K562 (cell line): ENCODE results near the gene TRIM62. TPM values are rescaled to one million over a fixed set of nuclear protein-coding genes. Genes with fewer than 3 reads are reported as not detected.

Experiments
- ATAC-seq: fragments of 200-7000 bp; cut with Tn5 transposase; 3 replicates; pipeline ENCODE4 v1.9.1; 2020; ENCODE audit warnings: moderate library complexity
- BruUV-seq: library from RNA; stranded (reverse); fragments of 400-500 nt; replicated peaks from 2 replicates; lab custom pipeline; 2021; lab: Mats Ljungman, UMichigan
- CTCF ChIA-PET: fragments of 300-600 bp; formaldehyde crosslinking; extraction: SDS; loops from one replicate; lab custom pipeline; 2021; ENCODE audit warnings: low intra/inter-chr PET ratio; lab: Yijun Ruan, JAX
- POLR2A ChIA-PET: fragments of 300-600, 350-650 bp; sonication (Branson Sonifier 250); formaldehyde crosslinking; extraction: SDS; loops from one replicate; lab custom pipeline; 2021; ENCODE audit warnings: antibody characterized with exemption, inconsistent platforms; lab: Yijun Ruan, JAX
- DNase-seq, 4 experiments: peaks; one replicate each; pipeline versions ENCODE4 v3.0.0 to v3.0.0-alpha.2; 2011 to 2018; ENCODE audit warnings: low spot score in 3 of 4, mixed read lengths in 3 of 4; ENCODE audit errors: extremely low read depth in 1 of 4
- FAIRE-seq: peaks from 2 replicates; lab custom pipeline; 2011; peaks lifted over from hg19 to GRCh38; lab: Jason Lieb, UNC
- H2AFZ ChIP-seq: 2 replicates; pipeline ENCODE4 v1.6.0; 2011; ENCODE audit warnings: low read depth, low read length, control low read depth, inconsistent platforms
- H3K27ac ChIP-seq: fragments of 200-600 bp; 3 replicates; pipeline ENCODE4 v1.8.0; 2011; ENCODE audit warnings: low read depth, mild to moderate bottlenecking, control low read depth, inconsistent platforms, low read length, moderate library complexity, mixed read lengths; ENCODE audit errors: extremely low read depth
- H3K27me3 ChIP-seq, 2 experiments: fragments of 300-600 bp in 1 of 2; 2 replicates in 1 of 2; 3 replicates in 1 of 2; pipeline versions ENCODE4 v1.6.0 to v1.8.0; 2011; ENCODE audit warnings: inconsistent platforms in 2 of 2, low read length in 2 of 2, mild to moderate bottlenecking in 1 of 2, mixed read lengths in 1 of 2, moderate library complexity in 1 of 2; ENCODE audit not compliant: control insufficient read depth in 2 of 2, insufficient read depth in 2 of 2
- H3K36me3 ChIP-seq: fragments of 300-600 bp; 3 replicates; pipeline ENCODE4 v1.8.0; 2011; ENCODE audit warnings: mild to moderate bottlenecking, low read length, inconsistent platforms; ENCODE audit not compliant: control insufficient read depth, insufficient read depth
- H3K4me1 ChIP-seq, 2 experiments: fragments of 200-600 bp in 1 of 2; replicated peaks in 1 of 2; 2 replicates in 1 of 2; 3 replicates in 1 of 2; pipeline versions ENCODE4 v1.5.1 to v1.8.0; 2011; ENCODE audit warnings: inconsistent platforms in 2 of 2, low read length in 2 of 2, mild to moderate bottlenecking in 1 of 2, mixed read lengths in 1 of 2, moderate library complexity in 1 of 2; ENCODE audit not compliant: control insufficient read depth in 2 of 2, insufficient read depth in 2 of 2
- H3K4me2 ChIP-seq: 2 replicates; pipeline ENCODE4 v1.6.1; 2011; ENCODE audit warnings: low read length, control low read depth, inconsistent platforms, mixed read lengths; ENCODE audit not compliant: insufficient read depth
- H3K4me3 ChIP-seq: fragments of 200-600 bp; sonication (generic), shearing (Covaris generic); 2 replicates; pipeline ENCODE4 v1.5.1; 2016; ENCODE audit warnings: control low read depth, inconsistent platforms
- H3K79me2 ChIP-seq: fragments of 200-600 bp; 3 replicates; pipeline ENCODE4 v1.8.0; 2011; ENCODE audit warnings: low read length, inconsistent platforms; ENCODE audit not compliant: control insufficient read depth, insufficient read depth
- H3K9ac ChIP-seq, 2 experiments: 2 replicates each; pipeline versions ENCODE4 v1.6.0 to v1.6.1; 2011; ENCODE audit warnings: low read depth in 2 of 2, low read length in 2 of 2, control low read depth in 1 of 2, inconsistent platforms in 1 of 2, mild to moderate bottlenecking in 1 of 2, mixed read lengths in 1 of 2; ENCODE audit not compliant: insufficient read depth in 1 of 2
- H3K9me1 ChIP-seq: one replicate; pipeline ENCODE4 v1.6.0; 2011; ENCODE audit warnings: inconsistent platforms, mild to moderate bottlenecking, low read length, moderate library complexity; ENCODE audit not compliant: control insufficient read depth, insufficient read depth
- H3K9me3 ChIP-seq: replicated peaks from 2 replicates; pipeline ENCODE4 v1.5.1; 2011; ENCODE audit warnings: low read depth, low read length, inconsistent platforms; ENCODE audit not compliant: control insufficient read depth, insufficient read depth
- H4K20me1 ChIP-seq: replicated peaks from 2 replicates; pipeline ENCODE4 v1.6.1; 2011; ENCODE audit warnings: low read length, inconsistent platforms, mixed read lengths; ENCODE audit not compliant: control insufficient read depth, insufficient read depth
- ARNT ChIP-seq, 2 experiments: fragments of 450-650 bp; IDR thresholded peaks; 2 replicates each; pipeline ENCODE4 v1.6.1; 2016; ENCODE audit warnings: mild to moderate bottlenecking in 1 of 2
- BDP1 ChIP-seq: IDR thresholded peaks from 3 replicates; pipeline ENCODE4 v1.6.1; 2011; ENCODE audit not compliant: insufficient read length, insufficient read depth
- CBFA2T3 ChIP-seq: fragments of 450-650 bp; IDR thresholded peaks from 2 replicates; pipeline ENCODE4 v1.6.1; 2017
- DMBX1 ChIP-seq: fragments of 250-450 bp; sonication (Bioruptor Pico); IDR thresholded peaks from 2 replicates; pipeline ENCODE4 v1.8.0; 2022; ENCODE audit warnings: inconsistent platforms, mild to moderate bottlenecking, moderate library complexity, borderline replicate concordance
- E4F1 ChIP-seq: fragments of 250-450 bp; sonication (Bioruptor Pico); IDR thresholded peaks from 2 replicates; pipeline ENCODE4 v1.5.0; 2021; ENCODE audit warnings: mild to moderate bottlenecking, borderline replicate concordance
- MAFG ChIP-seq: fragments of 450-650 bp; conservative IDR thresholded peaks from 2 replicates; pipeline ENCODE4 v1.6.1; 2016; ENCODE audit warnings: missing genetic modification characterization, missing compliant biosample characterization
- MBD2 ChIP-seq: sonication (generic); IDR thresholded peaks from 2 replicates; pipeline ENCODE4 v1.6.1; 2016; ENCODE audit warnings: low read depth, borderline replicate concordance
- NR2C1 ChIP-seq, 2 experiments: fragments of 450-650 bp; IDR thresholded peaks; 2 replicates each; pipeline ENCODE4 v1.6.1; 2017; ENCODE audit warnings: mild to moderate bottlenecking in 2 of 2, antibody characterized with exemption in 1 of 2, inconsistent platforms in 1 of 2, missing compliant biosample characterization in 1 of 2, missing genetic modification characterization in 1 of 2
- POLR2AphosphoS5 ChIP-seq: IDR thresholded peaks from 2 replicates; pipeline ENCODE4 v1.6.1; 2011; ENCODE audit warnings: mild to moderate bottlenecking, low read depth, low read length, moderate library complexity; ENCODE audit not compliant: control insufficient read depth, insufficient read depth
- RBM25 ChIP-seq: fragments of 200-400 bp; formaldehyde crosslinking; IDR thresholded peaks from 2 replicates; pipeline ENCODE4 v1.6.1; 2018; ENCODE audit warnings: low read length, low read depth, moderate library complexity; ENCODE audit not compliant: severe bottlenecking
- RHOXF2B ChIP-seq: fragments of 250-450 bp; sonication (Bioruptor Pico); conservative IDR thresholded peaks from 2 replicates; pipeline ENCODE4 v1.5.1; 2021
- ZNF398 ChIP-seq: fragments of 250-450 bp; sonication (Bioruptor Pico); IDR thresholded peaks from 2 replicates; pipeline ENCODE4 v1.8.0; 2021; ENCODE audit warnings: moderate library complexity, mild to moderate bottlenecking, inconsistent platforms
- WGBS: fragments of 100-300 bp; shearing (Covaris generic); methylation state at CpG from one replicate; pipeline ENCODE4 v1.1.6; 2016; ENCODE audit warnings: low coverage, mixed read lengths; ENCODE audit not compliant: insufficient coverage; ENCODE audit errors: missing lambda C conversion rate; 5-methylcytosine and 5-hydroxymethylcytosine counted together
- in situ Hi-C: fragments of 300-500 bp; cut with MboI; formaldehyde crosslinking; loops from 4 replicates; pipeline ENCODE4 v1.15.0; 2018; ENCODE audit warnings: inconsistent platforms, mixed read lengths
- intact Hi-C: fragments of 100-400 bp; cut with micrococcal nuclease; formaldehyde crosslinking; loops from 2 replicates; pipeline ENCODE4 v1.14.2; 2022
- polyA plus RNA-seq, 8 experiments: library from polyadenylated mRNA; depleted of rRNA in 4 of 8; stranded (reverse) in 5 of 8; unstranded in 3 of 8; fragments of >200 nt; fragmentation: Nextera tagmentation in 2 of 8; fragmentation: Illumina TruSeq in 1 of 8; extraction: Ambion mirVana in 2 of 8; extraction: Trizol in 1 of 8; gene quantifications; 2 replicates each; pipeline versions ENCODE4 v1.2.1 to v1.2.3, GENCODE V29; 2011 to 2014; ENCODE audit warnings: inconsistent platforms in 1 of 8, missing spikeins in 1 of 8
- total RNA-seq, 7 experiments: library from RNA; depleted of rRNA in 6 of 7; stranded (reverse); fragments of >200 nt in 6 of 7; fragmentation: Illumina TruSeq in 2 of 7; extraction: Trizol in 2 of 7; gene quantifications; 2 replicates each; pipeline versions ENCODE4 v1.2.1 to v1.2.3, GENCODE V29; 2011 to 2021; ENCODE audit warnings: low replicate concordance in 1 of 7

TRIM62 gene
- total and polyA plus RNA-seq, 9 of the 15 experiments (the other 6 are each of a cell fraction or from before 2014, with no cell fraction given) = 0.18 to 2.3 (median 0.52) TPM

GRCh38 chr1:33185541-33185940, 3.7 kb upstream of the TRIM62 start:
- peaks cover 10 to 23% of the 10 kb centered on the region in 2 experiments for H3K27me3 ChIP-seq
- H3K36me3 ChIP-seq = no peaks in the 10 kb centered on the region
- ATAC-seq (no peak), FAIRE-seq (no peak), DNase-seq (no peak)
- peaks cover 16 to 21% of the 10 kb centered on the region in 2 experiments for H3K4me1 ChIP-seq
- no peaks in the 10 kb centered on the region for H3K9me1 ChIP-seq
- H3K4me3 ChIP-seq = no peak overlapping the region
- no peaks in the 10 kb centered on the region for H3K9me3 ChIP-seq
- BruUV-seq = no TSS peak
- TF ChIP-seq MBD2 = no peak
- TF ChIP-seq MAFG (tag) = 0 out of 2 replicates have a peak, but pooled peaks have one; percentile 35
- no peak for TF ChIP-seq RBM25
- no peak for TF ChIP-seq ARNT (IDR thresholded peaks at IDR 0.05)
- no peak for TF ChIP-seq NR2C1 (IDR thresholded peaks at IDR 0.05)
- TF ChIP-seq NR2C1 (tag; IDR thresholded peaks at IDR 0.05) = no peak
- no peak overlapping the region for H3K4me2 ChIP-seq
- ChIA-PET CTCF (no interaction called here), POLR2A (interaction anchor here (0.6 to 0.9 kb wide), 2 partner anchors 11 to 919 kb away, joined by 3 read pairs; no protein-coding TSS in a partner anchor)
- H2AFZ ChIP-seq = no peak overlapping the region
- no peak overlapping the region for H3K27ac ChIP-seq
- intact Hi-C loops (no loop called here), in situ Hi-C loops (no loop called here)
- no peak overlapping the region for H3K9ac ChIP-seq
- peaks cover under 1% of the 10 kb centered on the region; the same call in 1 of the 2 replicates for H4K20me1 ChIP-seq
- H3K79me2 ChIP-seq = no peaks in the 10 kb centered on the region

- no peaks in the 10 kb centered on the region for H3K79me2 ChIP-seq
- H4K20me1 ChIP-seq = peaks cover 5% of the 10 kb centered on the region; the same call in 1 of the 2 replicates
- DNase-seq (peak in 1 of 4 experiments; percentile 3), FAIRE-seq (no peak), ATAC-seq (no peak)
- H3K9me3 ChIP-seq = no peaks in the 10 kb centered on the region
- WGBS = 3% methylated on average over 2 of the region's 2 CpGs
- no peak overlapping the region for H2AFZ ChIP-seq
- peaks cover 10 to 18% of the 10 kb centered on the region in 2 experiments for H3K27me3 ChIP-seq
- H3K4me2 ChIP-seq = no peak overlapping the region
- H3K27ac ChIP-seq = no peak overlapping the region
- intact Hi-C loops = no loop called here
- peaks cover 5% of the 10 kb centered on the region for H3K9me1 ChIP-seq
- H3K4me3 ChIP-seq = no peak overlapping the region
- no peak overlapping the region for H3K9ac ChIP-seq
- ChIA-PET POLR2A (no interaction called here), CTCF (no interaction called here)
- H3K36me3 ChIP-seq = no peaks in the 10 kb centered on the region
- BruUV-seq = no TSS peak
- peaks cover 19 to 24% of the 10 kb centered on the region in 2 experiments for H3K4me1 ChIP-seq
- in situ Hi-C loops = no loop called here
- no peak for TF ChIP-seq E4F1 (CRISPR knock-in tag)
- TF ChIP-seq RHOXF2B (CRISPR knock-in tag) = no peak
- no peak for TF ChIP-seq POLR2AphosphoS5
- TF ChIP-seq DMBX1 (CRISPR knock-in tag) = no peak
- no peak for TF ChIP-seq BDP1
- no peak for TF ChIP-seq ZNF398
- TF ChIP-seq CBFA2T3 = no peak
Observed at GRCh38 chr1:33183306-33183705, 1.5 kb upstream of the TRIM62 start.
